ENCODE measurements around the gene ERBB3.

- TF ChIP-seq CTCF (IDR thresholded peaks at IDR 0.05) (no peak), ZFX (IDR thresholded peaks at IDR 0.05; ENCODE audit: borderline replicate concordance) (no peak)
Measured at GRCh38 chr12:56126732-56127239, 46.8 kb downstream of the ERBB3 start.

Data from 22Rv1 (cell line).